Chondrocyte (in vitro differentiated cells): Measurements from ENCODE around the gene GRIA4. TPM values are rescaled to one million over a fixed set of nuclear protein-coding genes. Genes with fewer than 3 reads are reported as not detected.

Source experiments
- DNase-seq: peaks from one replicate; pipeline ENCODE4 v3.0.0; 2021; ENCODE audit warnings: mixed read lengths, low spot score
- H3K27ac Mint-ChIP-seq: one replicate; pipeline ENCODE4 v1.8.0; 2021; ENCODE audit warnings: mild to moderate bottlenecking, moderate library complexity, mixed read lengths; ENCODE audit not compliant: unreplicated experiment
- H3K27me3 Mint-ChIP-seq: 2 replicates; pipeline ENCODE4 v1.8.0; 2021; ENCODE audit warnings: low read depth, mixed read lengths
- H3K36me3 Mint-ChIP-seq: 2 replicates; pipeline ENCODE4 v1.8.0; 2021; ENCODE audit warnings: low read depth, mixed read lengths
- H3K4me1 Mint-ChIP-seq: 2 replicates; pipeline ENCODE4 v1.8.0; 2021; ENCODE audit warnings: low read depth, mild to moderate bottlenecking, mixed read lengths
- H3K4me3 Mint-ChIP-seq: one replicate; pipeline ENCODE4 v1.8.0; 2021; ENCODE audit warnings: mild to moderate bottlenecking, moderate library complexity, mixed read lengths; ENCODE audit not compliant: unreplicated experiment
- H3K9me3 Mint-ChIP-seq: 2 replicates; pipeline ENCODE4 v1.8.0; 2021; ENCODE audit warnings: low read depth, mixed read lengths
- total RNA-seq: library from RNA; stranded (reverse); gene quantifications from 3 replicates; pipeline ENCODE4 v1.2.1, GENCODE V29; 2021
- TF ChIP-seq, protein P1 (sequence below): fragments of 200-600 bp; sonication (generic); IDR thresholded peaks from 2 replicates; pipeline ENCODE4 v1.5.0; 2021; ENCODE audit warnings: antibody characterized with exemption, mild to moderate bottlenecking, moderate library complexity

The GRIA4 gene
- total RNA-seq, 1 donor from 2014 or later: not detected

DNA sequence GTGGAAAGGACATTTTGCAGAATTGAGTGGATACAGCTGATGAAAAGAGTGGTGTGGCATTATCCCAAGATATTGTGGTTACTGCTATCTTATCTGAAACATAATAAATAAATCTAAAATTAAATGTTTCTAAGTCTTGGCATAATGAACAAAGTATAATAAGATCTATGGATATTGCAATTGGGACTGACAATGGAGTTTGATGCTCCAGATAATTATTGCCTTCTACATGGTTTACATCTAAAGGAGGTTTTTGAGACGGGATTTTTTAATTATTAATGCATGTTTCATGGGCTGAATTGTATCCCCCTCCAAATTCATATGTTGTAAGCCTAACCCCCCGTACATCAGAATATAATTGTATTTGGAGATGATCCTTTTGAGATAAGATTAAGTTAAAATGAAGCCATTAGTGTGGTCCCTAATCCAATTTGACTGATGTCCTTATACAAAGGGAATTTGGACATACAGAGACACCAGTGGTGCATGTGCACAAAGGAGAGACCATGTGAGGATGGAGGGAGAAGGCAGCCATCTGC lies 213.7 kb downstream of the GRIA4 start:
- H3K36me3 Mint-ChIP-seq: no peaks in the 10 kb centered on the region
- DNase-seq: no peak
- H3K27ac Mint-ChIP-seq: no peak overlapping the region
- H3K4me1 Mint-ChIP-seq: no peaks in the 10 kb centered on the region
- H3K27me3 Mint-ChIP-seq: peaks cover 3% of the 10 kb centered on the region
- H3K9me3 Mint-ChIP-seq: no peaks in the 10 kb centered on the region
- no peak overlapping the region for H3K4me3 Mint-ChIP-seq
- TF ChIP-seq, protein P1, sequence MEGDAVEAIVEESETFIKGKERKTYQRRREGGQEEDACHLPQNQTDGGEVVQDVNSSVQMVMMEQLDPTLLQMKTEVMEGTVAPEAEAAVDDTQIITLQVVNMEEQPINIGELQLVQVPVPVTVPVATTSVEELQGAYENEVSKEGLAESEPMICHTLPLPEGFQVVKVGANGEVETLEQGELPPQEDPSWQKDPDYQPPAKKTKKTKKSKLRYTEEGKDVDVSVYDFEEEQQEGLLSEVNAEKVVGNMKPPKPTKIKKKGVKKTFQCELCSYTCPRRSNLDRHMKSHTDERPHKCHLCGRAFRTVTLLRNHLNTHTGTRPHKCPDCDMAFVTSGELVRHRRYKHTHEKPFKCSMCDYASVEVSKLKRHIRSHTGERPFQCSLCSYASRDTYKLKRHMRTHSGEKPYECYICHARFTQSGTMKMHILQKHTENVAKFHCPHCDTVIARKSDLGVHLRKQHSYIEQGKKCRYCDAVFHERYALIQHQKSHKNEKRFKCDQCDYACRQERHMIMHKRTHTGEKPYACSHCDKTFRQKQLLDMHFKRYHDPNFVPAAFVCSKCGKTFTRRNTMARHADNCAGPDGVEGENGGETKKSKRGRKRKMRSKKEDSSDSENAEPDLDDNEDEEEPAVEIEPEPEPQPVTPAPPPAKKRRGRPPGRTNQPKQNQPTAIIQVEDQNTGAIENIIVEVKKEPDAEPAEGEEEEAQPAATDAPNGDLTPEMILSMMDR: no peak

DNA sequence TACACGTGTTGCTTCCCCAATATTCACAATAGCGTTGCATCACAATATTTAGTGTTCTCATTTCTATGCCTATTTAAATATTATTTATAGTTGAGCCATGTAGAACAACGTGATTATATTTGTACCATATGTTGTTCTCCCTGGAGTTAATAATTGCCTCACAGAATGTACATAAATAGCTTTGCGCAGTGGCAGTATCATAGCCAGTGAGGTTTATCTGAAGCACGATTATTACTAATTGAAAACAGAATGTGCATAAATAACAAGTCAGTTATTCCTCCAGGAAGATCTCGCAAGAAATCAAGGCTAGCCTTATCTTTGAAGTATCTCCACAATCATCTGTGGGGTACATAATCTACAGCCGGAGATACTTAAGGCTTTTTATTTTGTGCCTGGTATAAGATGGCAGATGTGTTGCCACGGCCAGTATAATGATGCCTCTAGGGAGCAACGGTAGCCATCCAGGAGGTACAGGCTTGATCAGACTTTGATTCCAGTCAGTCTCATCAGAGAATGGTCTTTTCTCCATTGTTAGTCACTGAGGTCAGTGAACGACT lies 214.7 kb downstream of the GRIA4 start:
- TF ChIP-seq, protein P1: no peak
- H3K4me3 Mint-ChIP-seq: no peak overlapping the region
- no peak overlapping the region for H3K27ac Mint-ChIP-seq
- H3K9me3 Mint-ChIP-seq: no peaks in the 10 kb centered on the region
- no peak for DNase-seq
- H3K4me1 Mint-ChIP-seq: no peaks in the 10 kb centered on the region
- peaks cover 8% of the 10 kb centered on the region for H3K27me3 Mint-ChIP-seq
- H3K36me3 Mint-ChIP-seq: no peaks in the 10 kb centered on the region

DNA sequence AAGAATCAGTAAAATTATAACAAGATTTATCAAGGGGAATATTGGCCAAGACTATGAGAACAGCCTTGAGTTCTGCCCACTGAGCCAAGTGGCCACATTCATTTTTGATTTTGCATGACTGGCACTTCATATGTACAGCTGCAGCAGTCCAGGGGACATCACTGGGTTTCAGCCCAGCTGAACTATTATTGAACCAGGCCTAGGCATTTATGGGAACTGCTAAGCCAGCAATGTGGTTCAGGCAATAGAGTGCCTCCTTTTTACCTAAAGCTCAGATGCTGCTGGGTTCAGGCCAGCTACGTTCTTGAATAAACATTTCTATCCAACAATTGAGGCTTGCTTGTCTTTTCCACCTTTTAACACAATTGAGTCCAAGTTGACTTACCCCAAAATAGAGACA lies 215.3 kb downstream of the GRIA4 start:
- Mint-ChIP-seq H3K4me3 (no peak overlapping the region), H3K9me3 (no peaks in the 10 kb centered on the region), H3K27ac (no peak overlapping the region), H3K4me1 (no peaks in the 10 kb centered on the region), H3K27me3 (peaks cover 11% of the 10 kb centered on the region), H3K36me3 (no peaks in the 10 kb centered on the region)
- TF ChIP-seq, protein P1: no peak
- no peak for DNase-seq

DNA sequence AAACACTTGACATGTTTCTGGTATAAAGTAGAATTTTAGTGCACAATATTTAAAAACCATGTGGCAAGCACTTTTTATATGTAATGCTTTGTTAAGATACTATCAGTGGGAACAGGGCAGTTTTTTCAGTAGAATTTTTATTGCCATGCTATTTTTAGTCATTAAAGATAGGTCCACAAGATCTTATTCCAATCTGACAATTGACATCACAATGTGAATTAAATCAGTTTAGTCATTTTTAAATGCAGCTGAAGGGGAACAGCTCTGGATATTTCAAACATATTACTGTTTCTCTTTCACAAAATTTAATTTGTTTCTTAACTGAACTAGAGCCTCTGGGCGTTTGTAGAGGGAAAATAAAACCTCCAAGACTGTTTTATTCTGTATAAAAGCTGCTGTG lies 218.0 kb downstream of the GRIA4 start:
- Mint-ChIP-seq H3K9me3 (no peaks in the 10 kb centered on the region), H3K36me3 (no peaks in the 10 kb centered on the region), H3K4me3 (no peak overlapping the region), H3K27me3 (peaks cover 11% of the 10 kb centered on the region), H3K4me1 (no peaks in the 10 kb centered on the region), H3K27ac (no peak overlapping the region)
- DNase-seq: no peak
- TF ChIP-seq, protein P1: no peak

DNA sequence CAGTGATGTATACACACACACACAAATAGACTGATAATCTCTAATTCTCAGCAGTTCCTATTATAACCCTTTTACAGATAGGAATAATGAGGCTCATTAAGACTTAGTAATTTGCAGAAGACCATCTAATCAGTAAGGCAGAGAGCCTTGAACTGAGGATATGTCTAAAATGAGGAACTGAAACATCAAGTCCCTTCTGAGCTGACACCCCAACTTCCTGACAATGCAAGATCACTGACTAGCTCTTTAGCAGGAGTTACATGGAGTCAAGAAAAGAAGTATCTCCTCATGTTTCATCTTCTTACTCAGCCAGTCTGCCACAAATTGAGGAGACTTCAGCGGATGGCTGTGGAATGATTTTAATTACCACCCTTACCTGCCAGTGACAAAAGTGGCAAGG lies 219.2 kb downstream of the GRIA4 start:
- Mint-ChIP-seq H3K4me1 (no peaks in the 10 kb centered on the region), H3K4me3 (no peak overlapping the region), H3K9me3 (no peaks in the 10 kb centered on the region), H3K27me3 (peaks cover 11% of the 10 kb centered on the region), H3K27ac (no peak overlapping the region), H3K36me3 (no peaks in the 10 kb centered on the region)
- TF ChIP-seq, protein P1: no peak
- DNase-seq: no peak
